Astrocyte of the spinal cord (primary cell): ENCODE measurements around the gene ASB4.
A peak's percentile ranks its signal among the peaks of the same experiment; 100 is the strongest.
"Not testable (repeated sequence)": the region's sequence is repeated elsewhere in the genome, so short reads cannot be mapped to it uniquely, and the experiment has no call there.

Experiments used
- DNase-seq: peaks from one replicate; pipeline ENCODE4 v3.0.0; 2011; ENCODE audit warnings: low read depth, low spot score
- H3K4me3 ChIP-seq: 2 replicates; pipeline ENCODE4 v1.5.1; 2011; ENCODE audit warnings: low read depth, mild to moderate bottlenecking, low read length, moderate library complexity
- in situ Hi-C: cut with HindIII; loops from 2 replicates; pipeline ENCODE4 v1.10.0; 2017; ENCODE audit warnings: low sequenced_read_pairs
- TF ChIP-seq, protein P1 (sequence below): IDR thresholded peaks from 2 replicates; pipeline ENCODE4 v1.5.1; 2012; ENCODE audit warnings: low read depth, mild to moderate bottlenecking, low read length, inconsistent platforms

The ASB4 gene

DNA sequence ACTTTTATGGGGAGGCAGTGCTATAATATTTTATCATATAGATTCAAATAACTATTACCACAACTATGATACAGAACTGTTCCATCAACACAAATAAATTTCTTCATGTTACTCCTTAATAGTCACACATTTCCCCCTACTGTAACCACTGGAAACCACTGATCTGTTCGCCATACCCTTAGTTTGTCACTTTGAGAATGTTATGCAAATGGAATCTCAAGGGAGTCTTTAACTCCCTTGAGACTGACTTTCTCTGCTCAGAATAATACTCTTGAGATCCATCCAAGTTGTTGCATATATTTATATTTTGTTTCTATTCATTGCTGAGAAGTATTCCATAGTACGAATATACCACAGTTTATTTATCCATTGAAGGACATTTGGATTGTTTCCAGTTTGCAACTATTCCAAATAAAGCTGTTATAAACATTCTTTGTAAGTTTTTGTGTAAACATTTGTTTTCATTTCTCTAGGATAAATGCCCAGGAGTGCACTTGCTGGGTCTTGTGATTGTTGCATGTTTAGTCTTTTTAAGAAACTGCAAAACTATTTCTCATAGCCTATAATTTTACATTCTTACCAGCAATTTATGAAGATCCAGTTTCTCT lies 31.2 kb upstream of the ASB4 start:
- in situ Hi-C loops: no loop called here
- H3K4me3 ChIP-seq: no peak overlapping the region
- TF ChIP-seq, protein P1, sequence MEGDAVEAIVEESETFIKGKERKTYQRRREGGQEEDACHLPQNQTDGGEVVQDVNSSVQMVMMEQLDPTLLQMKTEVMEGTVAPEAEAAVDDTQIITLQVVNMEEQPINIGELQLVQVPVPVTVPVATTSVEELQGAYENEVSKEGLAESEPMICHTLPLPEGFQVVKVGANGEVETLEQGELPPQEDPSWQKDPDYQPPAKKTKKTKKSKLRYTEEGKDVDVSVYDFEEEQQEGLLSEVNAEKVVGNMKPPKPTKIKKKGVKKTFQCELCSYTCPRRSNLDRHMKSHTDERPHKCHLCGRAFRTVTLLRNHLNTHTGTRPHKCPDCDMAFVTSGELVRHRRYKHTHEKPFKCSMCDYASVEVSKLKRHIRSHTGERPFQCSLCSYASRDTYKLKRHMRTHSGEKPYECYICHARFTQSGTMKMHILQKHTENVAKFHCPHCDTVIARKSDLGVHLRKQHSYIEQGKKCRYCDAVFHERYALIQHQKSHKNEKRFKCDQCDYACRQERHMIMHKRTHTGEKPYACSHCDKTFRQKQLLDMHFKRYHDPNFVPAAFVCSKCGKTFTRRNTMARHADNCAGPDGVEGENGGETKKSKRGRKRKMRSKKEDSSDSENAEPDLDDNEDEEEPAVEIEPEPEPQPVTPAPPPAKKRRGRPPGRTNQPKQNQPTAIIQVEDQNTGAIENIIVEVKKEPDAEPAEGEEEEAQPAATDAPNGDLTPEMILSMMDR: no peak
- no peak for DNase-seq

DNA sequence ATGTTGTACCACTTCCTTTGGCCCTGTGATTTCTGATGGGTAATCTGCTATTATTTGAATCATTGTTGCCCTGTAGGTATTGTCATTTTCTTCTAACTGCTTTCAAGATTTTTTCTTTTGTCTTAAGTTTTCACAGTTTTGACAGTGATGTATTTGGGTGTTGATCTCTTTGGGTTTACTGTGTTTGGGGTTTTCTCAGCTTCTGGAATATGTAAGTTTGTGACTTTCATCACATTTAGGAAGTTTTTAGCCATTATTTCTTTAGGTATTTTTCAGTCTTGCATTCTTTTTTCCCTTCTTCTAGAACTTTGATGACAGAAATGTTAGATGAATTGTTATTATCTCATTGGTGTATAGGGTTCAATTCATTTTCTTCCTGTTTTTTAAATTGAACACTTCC lies 27.8 kb upstream of the ASB4 start:
- H3K4me3 ChIP-seq: no peak overlapping the region
- TF ChIP-seq, protein P1: no peak
- in situ Hi-C loops: no loop called here
- no peak for DNase-seq

DNA sequence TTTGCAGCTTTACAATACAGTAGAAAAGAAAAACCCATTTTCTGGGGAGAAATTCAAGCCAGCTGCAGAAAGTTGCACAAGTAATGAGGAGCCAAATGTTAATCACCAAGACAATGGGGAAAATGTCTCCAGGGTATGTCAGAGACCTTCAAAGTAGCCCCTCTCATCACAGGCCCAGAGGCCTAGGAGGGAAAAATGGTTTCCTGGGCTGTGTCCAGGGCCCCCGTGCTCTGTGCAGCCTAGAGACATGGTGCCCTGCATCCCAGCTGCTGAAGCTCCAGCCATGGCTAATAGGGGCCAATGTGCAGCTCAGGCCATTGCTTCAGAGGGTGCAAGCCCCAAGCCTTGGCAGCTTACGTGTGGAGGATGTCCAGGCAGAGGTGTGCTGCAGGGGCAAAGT lies 25.1 kb upstream of the ASB4 start:
- in situ Hi-C loops: not testable (repeated sequence)

DNA sequence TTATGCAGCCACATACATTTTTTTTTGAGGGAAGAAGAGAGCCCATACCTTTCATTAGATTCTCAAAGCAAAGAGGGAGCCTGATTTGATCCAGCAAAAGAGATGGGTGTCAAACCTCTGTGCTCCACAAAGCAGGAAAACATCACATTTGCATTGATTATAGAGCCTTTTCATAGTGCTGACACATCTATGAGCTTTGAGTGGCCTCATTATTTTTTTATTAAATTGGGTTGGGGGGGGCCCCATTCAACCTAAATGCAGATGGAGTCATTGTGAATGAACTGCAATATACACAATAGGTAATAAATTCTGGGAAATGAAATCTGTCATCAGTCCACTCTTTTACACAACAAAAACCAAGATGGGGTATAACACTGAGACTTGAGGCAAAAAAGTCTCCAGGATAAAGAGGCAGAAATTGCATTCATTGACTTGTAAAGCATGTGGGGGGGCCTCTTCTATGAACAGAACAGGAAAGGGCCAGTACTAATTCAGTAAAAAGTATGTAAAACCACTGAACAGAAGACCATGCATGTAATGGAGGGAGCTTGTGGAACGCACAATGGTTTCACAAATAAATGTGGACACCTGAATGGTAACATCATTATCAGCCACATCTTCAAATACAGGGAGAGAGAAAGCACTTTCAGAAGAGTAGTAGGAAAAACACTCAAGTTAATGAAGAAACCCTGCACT lies 17.7 kb upstream of the ASB4 start:
- TF ChIP-seq, protein P1: no peak
- in situ Hi-C loops: no loop called here
- H3K4me3 ChIP-seq: no peak overlapping the region
- DNase-seq: no peak

More for the DNA sequence above, 25.1 kb upstream of the ASB4 start:
- DNase-seq, H3K4me3 ChIP-seq: not testable (repeated sequence)

DNA sequence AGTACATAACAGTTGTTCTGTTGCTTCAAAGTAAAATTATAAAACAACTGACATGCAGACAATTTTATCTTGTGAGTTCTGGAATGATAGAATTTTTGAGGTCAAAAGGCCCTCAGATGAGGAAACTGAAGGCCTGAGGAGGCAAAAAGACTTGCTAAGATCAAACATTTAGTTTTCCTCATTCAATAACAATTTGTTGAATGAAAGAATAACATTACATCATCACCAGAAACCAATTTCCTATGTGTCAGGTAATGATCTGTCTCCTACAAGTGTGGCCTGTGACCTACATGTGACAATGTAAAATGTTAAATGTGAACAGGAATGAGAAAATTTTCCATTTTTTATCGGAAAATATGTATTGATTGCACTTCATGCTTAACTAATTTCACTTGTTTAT lies 16.6 kb upstream of the ASB4 start:
- DNase-seq: no peak
- H3K4me3 ChIP-seq: no peak overlapping the region
- TF ChIP-seq, protein P1: no peak
- in situ Hi-C loops: no loop called here

DNA sequence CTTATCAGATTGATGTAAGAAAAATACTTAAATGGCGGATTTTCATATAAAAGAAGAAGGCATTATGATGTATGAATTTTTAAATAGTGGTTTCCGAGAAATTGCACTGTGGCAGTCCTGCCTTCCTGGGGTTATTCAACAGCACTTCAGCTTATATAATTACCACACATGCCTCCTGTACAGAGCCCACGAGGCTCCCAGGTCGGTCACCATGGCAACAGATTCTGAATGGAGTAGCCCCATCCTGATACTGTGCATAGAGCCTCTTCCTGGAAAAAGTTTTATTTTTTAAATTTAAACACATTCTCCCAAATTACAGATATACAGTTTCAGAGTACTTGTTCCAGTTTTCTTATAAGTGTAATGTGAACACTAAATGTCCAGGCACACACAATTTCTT lies 15.9 kb upstream of the ASB4 start:
- in situ Hi-C loops: no loop called here
- TF ChIP-seq, protein P1: no peak
- DNase-seq: no peak
- no peak overlapping the region for H3K4me3 ChIP-seq

DNA sequence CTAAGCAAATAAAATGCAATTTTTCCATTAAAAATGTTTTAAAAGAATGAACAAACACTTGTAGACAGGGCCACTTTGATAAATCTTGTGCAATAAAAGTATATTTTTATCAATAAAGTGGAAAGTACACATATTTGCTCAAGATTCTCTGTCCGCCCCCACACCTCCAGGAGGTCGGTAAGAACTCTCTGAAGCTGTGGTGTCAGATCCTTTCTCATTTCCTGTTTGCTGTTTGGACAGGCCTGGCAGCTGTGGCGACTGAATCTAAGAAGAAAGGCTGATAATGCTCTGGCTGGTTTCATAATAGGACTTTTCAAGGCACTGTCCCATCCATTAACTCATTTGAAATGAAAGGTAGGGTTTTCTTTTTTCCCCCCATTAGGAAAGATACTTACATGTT lies 15.3 kb upstream of the ASB4 start:
- TF ChIP-seq, protein P1: no peak
- no peak overlapping the region for H3K4me3 ChIP-seq
- in situ Hi-C loops: no loop called here
- peak; percentile 75 for DNase-seq
